ENCODE results near the gene KLRK1. TPM values are rescaled to one million over a fixed set of nuclear protein-coding genes. Genes with fewer than 3 reads are reported as not detected.
A peak's percentile ranks its signal among the peaks of the same experiment; 100 is the strongest.

Gene KLRK1
- total RNA-seq, 1 experiment from 2014 or later, result 2.3 TPM

DNA sequence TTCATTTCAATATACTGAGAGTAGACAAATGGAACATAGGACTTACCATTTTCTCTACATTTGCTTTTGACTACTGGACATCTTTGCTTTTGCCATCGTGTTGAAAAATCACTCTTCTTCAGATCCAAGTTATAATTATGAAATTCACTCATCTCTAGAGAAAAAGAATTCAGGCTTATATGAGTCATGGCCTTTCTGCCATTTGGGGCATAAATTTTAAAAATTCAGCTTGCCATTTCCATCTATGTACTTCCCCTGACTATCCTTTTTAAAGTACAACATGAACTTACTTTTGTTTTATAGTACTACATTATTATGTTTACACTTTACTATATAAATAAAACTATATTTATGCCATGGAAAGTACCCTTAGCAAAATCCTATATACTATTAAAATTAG, 3.0 kb downstream of the KLRK1 start:
- CTCF ChIA-PET, result no interaction called here

More for the DNA sequence above, 3.0 kb downstream of the KLRK1 start:
- Histone ChIP-seq H3K27ac (ENCODE audit: low read depth, low read length) (no peak overlapping the region), H2AFZ (ENCODE audit: low read depth, low read length, poor library complexity, severe bottlenecking) (peak overlapping the region; percentile 42), H3K4me3 (replicated peaks in 1 of 2; ENCODE audit: low read depth in 1 of 2, low read length in 2 of 2) (no peak overlapping the region), H3K27me3 (ENCODE audit: insufficient read depth, low read length) (no peaks in the 10 kb centered on the region), H3K4me1 (ENCODE audit: control insufficient read depth in 1 of 2, insufficient read depth in 2 of 2, low read length in 2 of 2) (peaks cover 3 to 5% of the 10 kb centered on the region in 2 experiments; a peak in 3 of 4 replicates), H3K9me3 (ENCODE audit: control insufficient read depth in 1 of 2, insufficient read depth in 1 of 2, low read depth in 1 of 2, low read length in 2 of 2) (0 out of 4 replicates have a peak, but pooled peaks cover 0 to 5% of the 10 kb centered on the region in 2 experiments), H3K79me2 (ENCODE audit: insufficient read depth, low read length) (no peaks in the 10 kb centered on the region), H3K4me2 (ENCODE audit: low read length) (no peak overlapping the region), H4K20me1 (ENCODE audit: insufficient read depth) (no peaks in the 10 kb centered on the region), H3K9ac (ENCODE audit: low read length) (no peak overlapping the region), H3K9me2 (ENCODE audit: insufficient read depth) (no peaks in the 10 kb centered on the region), H3K36me3 (ENCODE audit: control insufficient read depth in 1 of 2, insufficient read depth in 2 of 2, low read length in 2 of 2) (no peaks in the 10 kb centered on the region)
- TF ChIP-seq EZH2 (IDR thresholded peaks at IDR 0.05), result no peak
- no peak for TF ChIP-seq SIN3A (IDR thresholded peaks at IDR 0.05; ENCODE audit: low read depth)
- no peak for TF ChIP-seq CBX3 (IDR thresholded peaks at IDR 0.05; ENCODE audit: low read depth)
- TF ChIP-seq CEBPB (IDR thresholded peaks at IDR 0.05; ENCODE audit: low read depth), result no peak
- no peak for TF ChIP-seq ZNF274 (IDR thresholded peaks at IDR 0.05; ENCODE audit: low read depth, low read length)
- TF ChIP-seq, protein P1, sequence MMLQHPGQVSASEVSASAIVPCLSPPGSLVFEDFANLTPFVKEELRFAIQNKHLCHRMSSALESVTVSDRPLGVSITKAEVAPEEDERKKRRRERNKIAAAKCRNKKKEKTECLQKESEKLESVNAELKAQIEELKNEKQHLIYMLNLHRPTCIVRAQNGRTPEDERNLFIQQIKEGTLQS (IDR thresholded peaks at IDR 0.05), result no peak
- TF ChIP-seq, protein P2, sequence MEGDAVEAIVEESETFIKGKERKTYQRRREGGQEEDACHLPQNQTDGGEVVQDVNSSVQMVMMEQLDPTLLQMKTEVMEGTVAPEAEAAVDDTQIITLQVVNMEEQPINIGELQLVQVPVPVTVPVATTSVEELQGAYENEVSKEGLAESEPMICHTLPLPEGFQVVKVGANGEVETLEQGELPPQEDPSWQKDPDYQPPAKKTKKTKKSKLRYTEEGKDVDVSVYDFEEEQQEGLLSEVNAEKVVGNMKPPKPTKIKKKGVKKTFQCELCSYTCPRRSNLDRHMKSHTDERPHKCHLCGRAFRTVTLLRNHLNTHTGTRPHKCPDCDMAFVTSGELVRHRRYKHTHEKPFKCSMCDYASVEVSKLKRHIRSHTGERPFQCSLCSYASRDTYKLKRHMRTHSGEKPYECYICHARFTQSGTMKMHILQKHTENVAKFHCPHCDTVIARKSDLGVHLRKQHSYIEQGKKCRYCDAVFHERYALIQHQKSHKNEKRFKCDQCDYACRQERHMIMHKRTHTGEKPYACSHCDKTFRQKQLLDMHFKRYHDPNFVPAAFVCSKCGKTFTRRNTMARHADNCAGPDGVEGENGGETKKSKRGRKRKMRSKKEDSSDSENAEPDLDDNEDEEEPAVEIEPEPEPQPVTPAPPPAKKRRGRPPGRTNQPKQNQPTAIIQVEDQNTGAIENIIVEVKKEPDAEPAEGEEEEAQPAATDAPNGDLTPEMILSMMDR (IDR thresholded peaks at IDR 0.05 in 2 of 3, conservative IDR thresholded peaks at IDR 0.05 in 1 of 3; ENCODE audit: borderline replicate concordance in 1 of 3, insufficient read depth in 1 of 3, low read depth in 2 of 3, low read length in 2 of 3), result no peak
- no peak for TF ChIP-seq YY1 (IDR thresholded peaks at IDR 0.05; ENCODE audit: extremely low read depth, insufficient replicate concordance, low read depth, low read length)
- TF ChIP-seq JUND (IDR thresholded peaks at IDR 0.05), result no peak
- no peak for TF ChIP-seq TCF7L2 (IDR thresholded peaks at IDR 0.05; ENCODE audit: borderline replicate concordance, extremely low read depth, insufficient read depth, insufficient read length)
- no peak for TF ChIP-seq POLR2AphosphoS5 (IDR thresholded peaks at IDR 0.05; ENCODE audit: low read depth, low read length)
- TF ChIP-seq SP1 (IDR thresholded peaks at IDR 0.05; ENCODE audit: low read depth), result no peak
- TF ChIP-seq EZH2phosphoT487 (IDR thresholded peaks at IDR 0.05; ENCODE audit: borderline replicate concordance), result no peak
- ATAC-seq (no peak), DNase-seq (ENCODE audit: low read depth, low spot score) (no peak)
- intact Hi-C loops (cut with micrococcal nuclease), result no loop called here
- BruUV-seq (replicated peaks), result no TSS peak
- RAD21 ChIA-PET (ENCODE audit: low non-redundant PET in 1 of 2, low total read pairs in 2 of 2, uncharacterized antibody in 2 of 2, unreplicated experiment in 2 of 2), result no interaction called here
- POLR2A ChIA-PET, result no interaction called here

Measured in HCT116 (cell line).